Measurements from ENCODE around the gene CROCC.
"Not testable (repeated sequence)": the region's sequence is repeated elsewhere in the genome, so short reads cannot be mapped to it uniquely, and the experiment has no call there.

CROCC gene

GRCh38 chr1:16927711-16928485 lies 6.2 kb downstream of the CROCC start:
- FAIRE-seq (no peak), DNase-seq (ENCODE audit: insufficient read length) (no peak)
- no peak for TF ChIP-seq TAF1 (IDR thresholded peaks at IDR 0.05; ENCODE audit: borderline replicate concordance, low read depth, low read length)
- no peak for TF ChIP-seq POLR2AphosphoS5 (IDR thresholded peaks at IDR 0.05; ENCODE audit: low read depth, low read length)
- no peak for TF ChIP-seq POLR2A (IDR thresholded peaks at IDR 0.05; ENCODE audit: low read depth, low read length)

GRCh38 chr1:16929146-16930041 lies 7.7 kb downstream of the CROCC start:
- not testable (repeated sequence) for FAIRE-seq

GRCh38 chr1:16931206-16931934 lies 9.6 kb downstream of the CROCC start:
- FAIRE-seq; DNase-seq (ENCODE audit: insufficient read length): not testable (repeated sequence)

More at GRCh38 chr1:16929146-16930041, 7.7 kb downstream of the CROCC start:
- not testable (repeated sequence) for DNase-seq (ENCODE audit: insufficient read length)

GRCh38 chr1:16933945-16934344 lies 12.2 kb downstream of the CROCC start:
- DNase-seq (ENCODE audit: insufficient read length); FAIRE-seq: not testable (repeated sequence)

GRCh38 chr1:16936580-16936979 lies 14.8 kb downstream of the CROCC start:
- not testable (repeated sequence) for FAIRE-seq; DNase-seq (ENCODE audit: insufficient read length)

GRCh38 chr1:16938351-16939321 lies 16.9 kb downstream of the CROCC start:
- DNase-seq (ENCODE audit: insufficient read length), result no peak
- TF ChIP-seq POLR2AphosphoS5 (IDR thresholded peaks at IDR 0.05; ENCODE audit: low read depth, low read length) (no peak), TAF1 (IDR thresholded peaks at IDR 0.05; ENCODE audit: borderline replicate concordance, low read depth, low read length) (no peak), POLR2A (IDR thresholded peaks at IDR 0.05; ENCODE audit: low read depth, low read length) (no peak)
- FAIRE-seq, result no peak

- FAIRE-seq; DNase-seq (ENCODE audit: insufficient read length): not testable (repeated sequence)
Measured at GRCh38 chr1:16939386-16940180, 17.9 kb downstream of the CROCC start.

GRCh38 chr1:16944038-16944437 lies 22.3 kb downstream of the CROCC start:
- DNase-seq (ENCODE audit: insufficient read length) (no peak), FAIRE-seq (no peak)
- TF ChIP-seq TAF1 (IDR thresholded peaks at IDR 0.05; ENCODE audit: borderline replicate concordance, low read depth, low read length) (no peak), POLR2A (IDR thresholded peaks at IDR 0.05; ENCODE audit: low read depth, low read length) (no peak), POLR2AphosphoS5 (IDR thresholded peaks at IDR 0.05; ENCODE audit: low read depth, low read length) (no peak)

- DNase-seq (ENCODE audit: insufficient read length); FAIRE-seq: not testable (repeated sequence)
Measured at GRCh38 chr1:16945512-16945911, 23.8 kb downstream of the CROCC start.

GRCh38 chr1:16946185-16946584 lies 24.5 kb downstream of the CROCC start:
- not testable (repeated sequence) for DNase-seq (ENCODE audit: insufficient read length); FAIRE-seq

- TF ChIP-seq POLR2AphosphoS5 (IDR thresholded peaks at IDR 0.05; ENCODE audit: low read depth, low read length) (no peak), POLR2A (IDR thresholded peaks at IDR 0.05; ENCODE audit: low read depth, low read length) (no peak), TAF1 (IDR thresholded peaks at IDR 0.05; ENCODE audit: borderline replicate concordance, low read depth, low read length) (no peak)
- no peak for DNase-seq (ENCODE audit: insufficient read length)
- FAIRE-seq, result no peak
Measured at GRCh38 chr1:16946646-16947045, 24.9 kb downstream of the CROCC start.

GRCh38 chr1:16948282-16948891 lies 26.7 kb downstream of the CROCC start:
- FAIRE-seq; DNase-seq (ENCODE audit: insufficient read length): not testable (repeated sequence)

GRCh38 chr1:16949026-16949425 lies 27.3 kb downstream of the CROCC start:
- not testable (repeated sequence) for DNase-seq (ENCODE audit: insufficient read length)
- peak; percentile 72 for FAIRE-seq

GRCh38 chr1:16952376-16952775 lies 30.6 kb downstream of the CROCC start:
- not testable (repeated sequence) for DNase-seq (ENCODE audit: insufficient read length); FAIRE-seq
